DMS 273 treated with DMSO at 0.1 percent for 48 hours (cell line): ENCODE results near the gene SNAI3.
A peak's percentile ranks its signal among the peaks of the same experiment; 100 is the strongest.

ENCODE experiments used
- DNase-seq: peaks from one replicate; lab custom pipeline; 2025; lab: John Stamatoyannopoulos, UW

The SNAI3 gene

GRCh38 chr16:88686439-88687253 is at the start of gene SNAI3:
TSS of gene SNAI3 (minus strand) at chr16:88686507. CDS start at chr16:88686406, 101 bp downstream.
- DNase-seq: no peak

GRCh38 chr16:88736088-88736487 is 49.8 kb upstream of the SNAI3 start:
- DNase-seq: no peak

GRCh38 chr16:88735616-88736015 is 49.3 kb upstream of the SNAI3 start:
- DNase-seq: no peak

GRCh38 chr16:88735121-88735520 is 48.8 kb upstream of the SNAI3 start:
- DNase-seq: no peak

- DNase-seq: no peak
Observed at GRCh38 chr16:88734361-88734728, 48.0 kb upstream of the SNAI3 start.

- no peak for DNase-seq
Observed at GRCh38 chr16:88733630-88734360, 47.5 kb upstream of the SNAI3 start.

GRCh38 chr16:88732961-88733294 is 46.6 kb upstream of the SNAI3 start:
- no peak for DNase-seq

- DNase-seq: peak; percentile 87
Observed at GRCh38 chr16:88732172-88732960, 46.1 kb upstream of the SNAI3 start.

- no peak for DNase-seq
Observed at GRCh38 chr16:88731699-88732098, 45.4 kb upstream of the SNAI3 start.

GRCh38 chr16:88730632-88731607 is 44.6 kb upstream of the SNAI3 start:
- no peak for DNase-seq

- peak; percentile 83 for DNase-seq
Observed at GRCh38 chr16:88727871-88728270, 41.6 kb upstream of the SNAI3 start.

- DNase-seq: no peak
Observed at GRCh38 chr16:88726981-88727380, 40.7 kb upstream of the SNAI3 start.

GRCh38 chr16:88726408-88726749 is 40.1 kb upstream of the SNAI3 start:
- DNase-seq: no peak

- DNase-seq: no peak
Observed at GRCh38 chr16:88725609-88726407, 39.5 kb upstream of the SNAI3 start.

- no peak for DNase-seq
Observed at GRCh38 chr16:88724855-88725555, 38.7 kb upstream of the SNAI3 start.

- no peak for DNase-seq
Observed at GRCh38 chr16:88723911-88724310, 37.6 kb upstream of the SNAI3 start.

GRCh38 chr16:88723507-88723887 is 37.2 kb upstream of the SNAI3 start:
- DNase-seq: no peak

- DNase-seq: no peak
Observed at GRCh38 chr16:88722784-88723506, 36.6 kb upstream of the SNAI3 start.
